ENCODE data around the gene SLC12A5. TPM values are rescaled to one million over a fixed set of nuclear protein-coding genes. Genes with fewer than 3 reads are reported as not detected.

The SLC12A5 gene
- total RNA-seq, 1 donor from 2014 or later = not detected

DNA sequence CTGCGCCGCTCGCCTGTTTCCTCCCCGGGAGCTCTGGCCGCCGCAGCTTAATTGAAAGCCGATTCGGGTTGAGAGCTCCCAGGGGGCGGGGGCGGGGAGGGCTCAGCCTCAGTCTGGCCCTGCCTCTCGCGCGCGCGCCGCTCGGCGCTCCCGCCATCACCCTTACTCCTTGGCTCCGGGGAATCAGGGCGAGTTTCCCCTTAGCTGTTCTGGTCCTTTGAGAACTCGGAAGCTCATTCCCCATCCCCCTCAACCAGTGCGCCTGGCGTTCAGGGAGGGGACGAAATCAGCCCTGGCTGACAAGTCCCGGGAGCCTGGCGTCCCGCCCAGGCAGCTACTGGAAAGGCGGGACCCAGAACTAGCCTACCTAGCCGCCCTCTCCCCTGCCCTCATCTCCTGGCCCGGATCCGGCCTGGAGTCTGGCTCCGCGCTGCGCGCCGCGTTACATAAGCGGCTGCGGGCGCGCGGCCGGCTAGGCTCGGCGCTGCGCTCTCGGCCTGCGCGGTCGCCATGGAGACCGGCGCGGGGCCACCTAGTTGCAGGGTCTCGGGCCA is 2.8 kb downstream of the SLC12A5 start:
- H3K4me3 ChIP-seq (ENCODE audit: low read depth, low read length) = no peak overlapping the region
- FAIRE-seq = no peak
- TF ChIP-seq, protein P1, sequence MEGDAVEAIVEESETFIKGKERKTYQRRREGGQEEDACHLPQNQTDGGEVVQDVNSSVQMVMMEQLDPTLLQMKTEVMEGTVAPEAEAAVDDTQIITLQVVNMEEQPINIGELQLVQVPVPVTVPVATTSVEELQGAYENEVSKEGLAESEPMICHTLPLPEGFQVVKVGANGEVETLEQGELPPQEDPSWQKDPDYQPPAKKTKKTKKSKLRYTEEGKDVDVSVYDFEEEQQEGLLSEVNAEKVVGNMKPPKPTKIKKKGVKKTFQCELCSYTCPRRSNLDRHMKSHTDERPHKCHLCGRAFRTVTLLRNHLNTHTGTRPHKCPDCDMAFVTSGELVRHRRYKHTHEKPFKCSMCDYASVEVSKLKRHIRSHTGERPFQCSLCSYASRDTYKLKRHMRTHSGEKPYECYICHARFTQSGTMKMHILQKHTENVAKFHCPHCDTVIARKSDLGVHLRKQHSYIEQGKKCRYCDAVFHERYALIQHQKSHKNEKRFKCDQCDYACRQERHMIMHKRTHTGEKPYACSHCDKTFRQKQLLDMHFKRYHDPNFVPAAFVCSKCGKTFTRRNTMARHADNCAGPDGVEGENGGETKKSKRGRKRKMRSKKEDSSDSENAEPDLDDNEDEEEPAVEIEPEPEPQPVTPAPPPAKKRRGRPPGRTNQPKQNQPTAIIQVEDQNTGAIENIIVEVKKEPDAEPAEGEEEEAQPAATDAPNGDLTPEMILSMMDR (IDR thresholded peaks at IDR 0.05; ENCODE audit: insufficient read depth, low read length, severe bottlenecking) = no peak
- H3K27me3 ChIP-seq (ENCODE audit: control insufficient read depth, insufficient read depth, low read length) = peaks cover 54% of the 10 kb centered on the region
- no peaks in the 10 kb centered on the region for H3K36me3 ChIP-seq (ENCODE audit: control insufficient read depth, insufficient read depth, low read length)
- DNase-seq (ENCODE audit: low read depth) = no peak

DNA sequence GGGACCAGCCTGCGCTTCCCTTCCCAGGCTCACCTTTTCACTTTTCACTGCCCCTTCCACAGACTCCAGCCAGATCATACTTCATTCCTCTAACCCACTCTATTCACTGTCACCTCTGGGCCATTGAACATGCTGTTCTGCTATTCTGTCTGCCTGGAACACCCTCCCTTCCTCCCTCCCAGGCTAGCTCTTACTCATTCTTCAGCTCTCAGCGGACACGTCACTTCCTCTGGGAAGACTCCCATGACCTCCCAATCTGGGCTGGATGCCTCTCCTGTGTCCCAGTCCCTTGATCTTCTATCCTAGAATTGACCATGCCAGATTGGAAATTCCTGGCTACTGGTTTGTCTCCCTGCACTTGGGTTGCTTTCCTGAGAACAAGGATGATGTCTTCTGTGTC is 5.0 kb downstream of the SLC12A5 start:
- TF ChIP-seq, protein P1 (IDR thresholded peaks at IDR 0.05; ENCODE audit: insufficient read depth, low read length, severe bottlenecking) = no peak
- FAIRE-seq (no peak), DNase-seq (ENCODE audit: low read depth) (no peak)
- H3K27me3 ChIP-seq (ENCODE audit: control insufficient read depth, insufficient read depth, low read length) = peaks cover 45% of the 10 kb centered on the region
- H3K36me3 ChIP-seq (ENCODE audit: control insufficient read depth, insufficient read depth, low read length) = no peaks in the 10 kb centered on the region
- H3K4me3 ChIP-seq (ENCODE audit: low read depth, low read length) = no peak overlapping the region

DNA sequence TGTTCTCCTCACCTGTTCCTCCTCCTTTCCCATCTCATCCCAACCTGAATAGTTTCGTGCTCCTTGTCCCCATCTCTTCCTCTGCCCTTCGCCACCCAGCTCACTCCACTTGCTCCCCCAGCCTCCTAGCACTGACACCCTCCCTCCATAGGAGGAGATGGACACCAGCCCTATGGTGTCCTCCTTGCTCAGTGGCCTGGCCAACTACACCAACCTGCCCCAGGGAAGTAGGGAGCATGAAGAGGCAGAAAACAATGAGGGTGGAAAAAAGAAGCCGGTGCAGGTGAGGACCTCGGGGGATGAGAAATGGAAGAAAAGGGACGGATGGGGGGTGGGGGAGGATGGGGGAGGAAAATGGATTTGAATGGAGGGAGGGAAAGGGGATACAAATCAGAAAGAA is 6.2 kb downstream of the SLC12A5 start:
- Histone ChIP-seq H3K4me3 (ENCODE audit: low read depth, low read length) (no peak overlapping the region), H3K36me3 (ENCODE audit: control insufficient read depth, insufficient read depth, low read length) (no peaks in the 10 kb centered on the region), H3K27me3 (ENCODE audit: control insufficient read depth, insufficient read depth, low read length) (peaks cover 37% of the 10 kb centered on the region)
- FAIRE-seq = no peak
- no peak for DNase-seq (ENCODE audit: low read depth)
- TF ChIP-seq, protein P1 (IDR thresholded peaks at IDR 0.05; ENCODE audit: insufficient read depth, low read length, severe bottlenecking) = no peak

DNA sequence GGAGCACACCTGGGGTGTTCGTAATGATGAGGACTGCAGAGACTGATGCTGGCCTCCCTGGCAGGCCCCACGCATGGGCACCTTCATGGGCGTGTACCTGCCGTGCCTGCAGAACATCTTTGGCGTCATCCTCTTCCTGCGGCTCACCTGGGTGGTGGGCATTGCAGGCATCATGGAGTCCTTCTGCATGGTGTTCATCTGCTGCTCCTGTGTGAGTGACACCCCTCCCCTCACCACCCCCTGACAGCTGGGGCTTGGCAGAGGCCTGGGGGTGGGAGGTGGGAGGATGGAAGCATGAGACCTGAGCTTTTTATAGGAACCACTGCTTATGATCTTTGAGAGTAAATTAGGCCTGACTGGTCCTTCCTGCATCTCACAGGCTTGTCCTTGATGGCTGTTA is 6.7 kb downstream of the SLC12A5 start:
- Histone ChIP-seq H3K36me3 (ENCODE audit: control insufficient read depth, insufficient read depth, low read length) (no peaks in the 10 kb centered on the region), H3K27me3 (ENCODE audit: control insufficient read depth, insufficient read depth, low read length) (peaks cover 33% of the 10 kb centered on the region), H3K4me3 (ENCODE audit: low read depth, low read length) (no peak overlapping the region)
- no peak for DNase-seq (ENCODE audit: low read depth)
- TF ChIP-seq, protein P1 (IDR thresholded peaks at IDR 0.05; ENCODE audit: insufficient read depth, low read length, severe bottlenecking) = no peak
- no peak for FAIRE-seq

DNA sequence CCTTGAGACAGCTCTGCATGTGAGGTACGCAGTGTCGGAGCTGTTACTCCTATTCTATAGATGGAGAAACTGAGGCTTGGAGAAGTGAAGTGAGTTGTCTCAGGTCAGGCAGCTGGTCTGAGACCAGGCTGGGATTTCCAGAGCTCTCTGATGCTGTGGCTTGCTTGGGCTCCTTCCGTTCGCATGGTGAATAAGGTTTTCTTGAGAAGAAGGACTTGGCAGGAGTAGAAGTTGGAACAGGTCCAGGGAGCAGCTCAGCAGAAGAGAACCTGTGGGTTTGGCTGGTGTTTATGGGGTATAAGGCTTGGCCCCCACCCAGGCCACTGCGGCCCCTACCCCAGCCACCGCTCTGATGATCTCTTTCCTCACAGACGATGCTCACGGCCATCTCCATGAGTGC is 7.4 kb downstream of the SLC12A5 start:
- no peaks in the 10 kb centered on the region for H3K36me3 ChIP-seq (ENCODE audit: control insufficient read depth, insufficient read depth, low read length)
- DNase-seq (ENCODE audit: low read depth) (no peak), FAIRE-seq (no peak)
- H3K27me3 ChIP-seq (ENCODE audit: control insufficient read depth, insufficient read depth, low read length) = peaks cover 26% of the 10 kb centered on the region
- TF ChIP-seq, protein P1 (IDR thresholded peaks at IDR 0.05; ENCODE audit: insufficient read depth, low read length, severe bottlenecking) = no peak
- H3K4me3 ChIP-seq (ENCODE audit: low read depth, low read length) = no peak overlapping the region

DNA sequence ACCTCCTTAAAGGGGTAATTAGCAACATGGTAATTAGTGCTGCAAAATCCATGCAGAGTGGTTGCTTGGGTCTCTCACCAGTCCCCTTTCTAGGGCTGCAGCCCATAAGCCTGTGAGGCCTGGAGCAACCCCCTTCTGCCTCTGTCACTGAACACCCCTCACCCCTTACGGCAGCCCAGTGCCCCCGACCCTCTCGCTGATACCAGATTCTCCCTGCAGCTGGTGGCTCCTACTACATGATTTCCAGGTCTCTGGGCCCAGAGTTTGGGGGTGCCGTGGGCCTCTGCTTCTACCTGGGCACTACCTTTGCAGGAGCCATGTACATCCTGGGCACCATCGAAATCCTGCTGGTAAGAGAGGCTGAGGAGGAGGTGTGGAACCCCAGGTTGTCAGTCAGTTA is 8.0 kb downstream of the SLC12A5 start:
- Histone ChIP-seq H3K27me3 (ENCODE audit: control insufficient read depth, insufficient read depth, low read length) (peaks cover 20% of the 10 kb centered on the region), H3K4me3 (ENCODE audit: low read depth, low read length) (no peak overlapping the region), H3K36me3 (ENCODE audit: control insufficient read depth, insufficient read depth, low read length) (no peaks in the 10 kb centered on the region)
- DNase-seq (ENCODE audit: low read depth) (no peak), FAIRE-seq (no peak)
- TF ChIP-seq, protein P1 (IDR thresholded peaks at IDR 0.05; ENCODE audit: insufficient read depth, low read length, severe bottlenecking) = no peak

All from bronchial epithelial cell (primary cell).